Measurements from ENCODE around the gene EGFR.

The EGFR gene

DNA sequence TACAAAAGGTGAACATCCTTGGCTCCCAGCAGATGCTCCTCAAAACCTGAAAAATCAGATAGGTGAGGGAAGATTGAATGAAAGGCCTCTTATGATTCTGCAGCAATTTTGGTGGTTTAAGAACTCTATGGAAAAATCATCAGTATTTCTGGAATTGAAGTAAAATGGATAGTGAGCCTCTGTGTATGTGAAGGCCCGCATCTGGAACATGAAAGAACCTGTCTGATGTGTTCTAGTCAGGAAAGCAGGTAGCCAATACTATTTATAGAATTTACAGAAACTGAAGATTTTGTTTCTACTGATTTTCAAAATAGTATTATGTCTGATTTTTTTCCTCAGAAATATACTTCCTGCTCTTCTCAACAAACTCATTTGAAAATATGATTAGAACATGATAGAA is 37.3 kb downstream of the EGFR start:
- Histone ChIP-seq H3K27ac (ENCODE audit: low read length) (no peak overlapping the region), H3K36me3 (ENCODE audit: insufficient read depth, low read length) (no peaks in the 10 kb centered on the region)

GRCh38 chr7:55056577-55057480 is 38.0 kb downstream of the EGFR start:
- no peaks in the 10 kb centered on the region for H3K79me2 ChIP-seq (ENCODE audit: insufficient read depth, low read length)
- DNase-seq, result no peak
- H2AFZ ChIP-seq (ENCODE audit: low read depth, low read length), result no peak overlapping the region
- H3K4me1 ChIP-seq (ENCODE audit: insufficient read depth, low read length), result no peaks in the 10 kb centered on the region
- no peak for ATAC-seq (ENCODE audit: insufficient read depth, low read depth)
- no peak overlapping the region for H3K27ac ChIP-seq (ENCODE audit: low read length)
- no peaks in the 10 kb centered on the region for H3K36me3 ChIP-seq (ENCODE audit: insufficient read depth, low read length)
- H3K27me3 ChIP-seq (ENCODE audit: insufficient read depth, low read length, poor library complexity), result peaks cover 2% of the 10 kb centered on the region
- H3K9ac ChIP-seq (ENCODE audit: low read depth, low read length), result no peak overlapping the region
- no peaks in the 10 kb centered on the region for H4K20me1 ChIP-seq (ENCODE audit: insufficient read depth, low read length)
- no peak overlapping the region for H3K4me2 ChIP-seq (ENCODE audit: insufficient read depth, low read length)
- no peaks in the 10 kb centered on the region for H3K9me3 ChIP-seq (ENCODE audit: insufficient read depth, low read length, severe bottlenecking)
- TF ChIP-seq, protein P1, sequence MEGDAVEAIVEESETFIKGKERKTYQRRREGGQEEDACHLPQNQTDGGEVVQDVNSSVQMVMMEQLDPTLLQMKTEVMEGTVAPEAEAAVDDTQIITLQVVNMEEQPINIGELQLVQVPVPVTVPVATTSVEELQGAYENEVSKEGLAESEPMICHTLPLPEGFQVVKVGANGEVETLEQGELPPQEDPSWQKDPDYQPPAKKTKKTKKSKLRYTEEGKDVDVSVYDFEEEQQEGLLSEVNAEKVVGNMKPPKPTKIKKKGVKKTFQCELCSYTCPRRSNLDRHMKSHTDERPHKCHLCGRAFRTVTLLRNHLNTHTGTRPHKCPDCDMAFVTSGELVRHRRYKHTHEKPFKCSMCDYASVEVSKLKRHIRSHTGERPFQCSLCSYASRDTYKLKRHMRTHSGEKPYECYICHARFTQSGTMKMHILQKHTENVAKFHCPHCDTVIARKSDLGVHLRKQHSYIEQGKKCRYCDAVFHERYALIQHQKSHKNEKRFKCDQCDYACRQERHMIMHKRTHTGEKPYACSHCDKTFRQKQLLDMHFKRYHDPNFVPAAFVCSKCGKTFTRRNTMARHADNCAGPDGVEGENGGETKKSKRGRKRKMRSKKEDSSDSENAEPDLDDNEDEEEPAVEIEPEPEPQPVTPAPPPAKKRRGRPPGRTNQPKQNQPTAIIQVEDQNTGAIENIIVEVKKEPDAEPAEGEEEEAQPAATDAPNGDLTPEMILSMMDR (IDR thresholded peaks at IDR 0.05; ENCODE audit: borderline replicate concordance, extremely low read depth, low read length, poor library complexity, severe bottlenecking), result no peak
- no peak for TF ChIP-seq EZH2 (IDR thresholded peaks at IDR 0.05; ENCODE audit: borderline replicate concordance, low read depth, low read length, severe bottlenecking)
- no peak overlapping the region for H3K4me3 ChIP-seq (ENCODE audit: low read depth in 1 of 2, low read length in 2 of 2)

More for the DNA sequence above, 37.3 kb downstream of the EGFR start:
- H3K79me2 ChIP-seq (ENCODE audit: insufficient read depth, low read length), result no peaks in the 10 kb centered on the region
- H3K9ac ChIP-seq (ENCODE audit: low read depth, low read length), result no peak overlapping the region
- DNase-seq, result no peak
- TF ChIP-seq, protein P1 (IDR thresholded peaks at IDR 0.05; ENCODE audit: borderline replicate concordance, extremely low read depth, low read length, poor library complexity, severe bottlenecking), result no peak
- no peak for TF ChIP-seq EZH2 (IDR thresholded peaks at IDR 0.05; ENCODE audit: borderline replicate concordance, low read depth, low read length, severe bottlenecking)
- H3K27me3 ChIP-seq (ENCODE audit: insufficient read depth, low read length, poor library complexity), result peaks cover 2% of the 10 kb centered on the region
- H2AFZ ChIP-seq (ENCODE audit: low read depth, low read length), result no peak overlapping the region
- H3K4me2 ChIP-seq (ENCODE audit: insufficient read depth, low read length), result no peak overlapping the region
- ATAC-seq (ENCODE audit: insufficient read depth, low read depth), result no peak
- H4K20me1 ChIP-seq (ENCODE audit: insufficient read depth, low read length), result no peaks in the 10 kb centered on the region
- no peaks in the 10 kb centered on the region for H3K9me3 ChIP-seq (ENCODE audit: insufficient read depth, low read length, severe bottlenecking)
- H3K4me1 ChIP-seq (ENCODE audit: insufficient read depth, low read length), result no peaks in the 10 kb centered on the region
- H3K4me3 ChIP-seq (ENCODE audit: low read depth in 1 of 2, low read length in 2 of 2), result no peak overlapping the region

GRCh38 chr7:55058314-55058713 is 39.5 kb downstream of the EGFR start:
- DNase-seq, result no peak
- ATAC-seq (ENCODE audit: insufficient read depth, low read depth), result no peak
- Histone ChIP-seq H3K4me3 (ENCODE audit: low read depth in 1 of 2, low read length in 2 of 2) (no peak overlapping the region), H2AFZ (ENCODE audit: low read depth, low read length) (no peak overlapping the region), H4K20me1 (ENCODE audit: insufficient read depth, low read length) (no peaks in the 10 kb centered on the region), H3K4me1 (ENCODE audit: insufficient read depth, low read length) (no peaks in the 10 kb centered on the region), H3K9me3 (ENCODE audit: insufficient read depth, low read length, severe bottlenecking) (no peaks in the 10 kb centered on the region), H3K27ac (ENCODE audit: low read length) (no peak overlapping the region), H3K79me2 (ENCODE audit: insufficient read depth, low read length) (no peaks in the 10 kb centered on the region), H3K4me2 (ENCODE audit: insufficient read depth, low read length) (no peak overlapping the region), H3K27me3 (ENCODE audit: insufficient read depth, low read length, poor library complexity) (peaks cover 2% of the 10 kb centered on the region), H3K36me3 (ENCODE audit: insufficient read depth, low read length) (no peaks in the 10 kb centered on the region), H3K9ac (ENCODE audit: low read depth, low read length) (no peak overlapping the region)
- TF ChIP-seq, protein P1 (IDR thresholded peaks at IDR 0.05; ENCODE audit: borderline replicate concordance, extremely low read depth, low read length, poor library complexity, severe bottlenecking), result no peak
- no peak for TF ChIP-seq EZH2 (IDR thresholded peaks at IDR 0.05; ENCODE audit: borderline replicate concordance, low read depth, low read length, severe bottlenecking)
